T-helper 2 cell treated with Interferon-gamma antibody and Interleukin-4, amounts not matched to agents 5 μg/mL and 100 μg/mL, for 36 hours (primary cell): ENCODE measurements around the gene CLDN1.
"Not testable (repeated sequence)": the region's sequence is repeated elsewhere in the genome, so short reads cannot be mapped to it uniquely, and the experiment has no call there.

ENCODE experiments used
- DNase-seq: peaks from one replicate; pipeline ENCODE4 v3.0.0; 2021; ENCODE audit warnings: low spot score
- H3K27ac Mint-ChIP-seq: one replicate; pipeline ENCODE4 v1.8.0; 2021; ENCODE audit warnings: mild to moderate bottlenecking, mixed read lengths
- H3K27me3 Mint-ChIP-seq: one replicate; pipeline ENCODE4 v1.8.0; 2021; ENCODE audit warnings: low read depth, mixed read lengths
- H3K36me3 Mint-ChIP-seq: one replicate; pipeline ENCODE4 v1.8.0; 2021; ENCODE audit warnings: low read depth, mixed read lengths
- H3K4me1 Mint-ChIP-seq: one replicate; pipeline ENCODE4 v1.8.0; 2021; ENCODE audit warnings: low read depth, mixed read lengths
- H3K4me3 Mint-ChIP-seq: one replicate; pipeline ENCODE4 v1.8.0; 2022; ENCODE audit warnings: mild to moderate bottlenecking, moderate library complexity, mixed read lengths
- H3K9me3 Mint-ChIP-seq: one replicate; pipeline ENCODE4 v1.8.0; 2021; ENCODE audit warnings: mixed read lengths

Gene CLDN1

GRCh38 chr3:190294030-190294429 lies 28.2 kb downstream of the CLDN1 start:
- Mint-ChIP-seq H3K27ac (no peak overlapping the region), H3K9me3 (peaks cover 26% of the 10 kb centered on the region), H3K27me3 (peaks cover 4% of the 10 kb centered on the region), H3K4me1 (no peaks in the 10 kb centered on the region), H3K4me3 (no peak overlapping the region), H3K36me3 (peaks cover 5% of the 10 kb centered on the region)
- DNase-seq: no peak

- peaks cover 28% of the 10 kb centered on the region for H3K9me3 Mint-ChIP-seq
- H3K4me3 Mint-ChIP-seq: no peak overlapping the region
- H3K27ac Mint-ChIP-seq: no peak overlapping the region
- no peaks in the 10 kb centered on the region for H3K4me1 Mint-ChIP-seq
- H3K36me3 Mint-ChIP-seq: peaks cover 5% of the 10 kb centered on the region
- no peak for DNase-seq
- H3K27me3 Mint-ChIP-seq: peaks cover 4% of the 10 kb centered on the region
Observed at GRCh38 chr3:190293621-190294020, 28.6 kb downstream of the CLDN1 start.

- Mint-ChIP-seq H3K4me1 (no peaks in the 10 kb centered on the region), H3K9me3 (peaks cover 34% of the 10 kb centered on the region), H3K36me3 (peaks cover 5% of the 10 kb centered on the region), H3K27me3 (peaks cover 4% of the 10 kb centered on the region), H3K27ac (no peak overlapping the region), H3K4me3 (no peak overlapping the region)
- no peak for DNase-seq
Observed at GRCh38 chr3:190291994-190292584, 30.2 kb downstream of the CLDN1 start.

DNA sequence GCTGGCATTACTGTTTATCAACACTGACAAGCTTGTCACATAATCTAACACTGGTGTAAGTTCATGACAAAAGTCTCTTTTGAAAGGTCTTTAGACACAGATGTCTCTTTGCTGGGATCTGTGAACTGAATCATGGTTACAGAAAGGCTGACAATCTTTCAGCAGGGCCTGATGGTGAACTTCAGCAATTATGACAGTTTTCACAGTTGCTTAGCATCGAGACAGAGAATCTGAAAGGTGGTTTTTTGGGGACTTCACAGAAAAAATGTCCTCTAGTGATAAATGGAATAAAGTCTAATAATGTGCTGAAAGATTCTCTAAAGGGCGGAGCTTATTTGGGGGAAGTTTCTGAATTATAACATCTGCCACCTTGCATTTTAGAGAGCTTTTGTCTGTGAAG lies 32.3 kb downstream of the CLDN1 start:
- Mint-ChIP-seq H3K36me3 (peaks cover 5% of the 10 kb centered on the region), H3K4me3 (no peak overlapping the region), H3K4me1 (no peaks in the 10 kb centered on the region), H3K27me3 (peaks cover 4% of the 10 kb centered on the region), H3K9me3 (peaks cover 45% of the 10 kb centered on the region), H3K27ac (no peak overlapping the region)
- no peak for DNase-seq

GRCh38 chr3:190288836-190289235 lies 33.4 kb downstream of the CLDN1 start:
- H3K4me1 Mint-ChIP-seq: no peaks in the 10 kb centered on the region
- no peak overlapping the region for H3K27ac Mint-ChIP-seq
- no peak for DNase-seq
- H3K36me3 Mint-ChIP-seq: peaks cover 7% of the 10 kb centered on the region
- H3K4me3 Mint-ChIP-seq: no peak overlapping the region
- H3K9me3 Mint-ChIP-seq: peaks cover 53% of the 10 kb centered on the region
- H3K27me3 Mint-ChIP-seq: peaks cover 3% of the 10 kb centered on the region

- no peak for DNase-seq
- no peaks in the 10 kb centered on the region for H3K27me3 Mint-ChIP-seq
- H3K27ac Mint-ChIP-seq: no peak overlapping the region
- peaks cover 2% of the 10 kb centered on the region for H3K36me3 Mint-ChIP-seq
- no peaks in the 10 kb centered on the region for H3K4me1 Mint-ChIP-seq
- H3K4me3 Mint-ChIP-seq: no peak overlapping the region
- peaks cover 42% of the 10 kb centered on the region for H3K9me3 Mint-ChIP-seq
Observed at GRCh38 chr3:190286014-190286413, 36.2 kb downstream of the CLDN1 start.

GRCh38 chr3:190281308-190282051 lies 40.8 kb downstream of the CLDN1 start:
- H3K27ac Mint-ChIP-seq: no peak overlapping the region
- peaks cover 2% of the 10 kb centered on the region for H3K36me3 Mint-ChIP-seq
- H3K4me3 Mint-ChIP-seq: no peak overlapping the region
- peaks cover 24% of the 10 kb centered on the region for H3K9me3 Mint-ChIP-seq
- DNase-seq: no peak
- H3K4me1 Mint-ChIP-seq: no peaks in the 10 kb centered on the region
- H3K27me3 Mint-ChIP-seq: no peaks in the 10 kb centered on the region

DNA sequence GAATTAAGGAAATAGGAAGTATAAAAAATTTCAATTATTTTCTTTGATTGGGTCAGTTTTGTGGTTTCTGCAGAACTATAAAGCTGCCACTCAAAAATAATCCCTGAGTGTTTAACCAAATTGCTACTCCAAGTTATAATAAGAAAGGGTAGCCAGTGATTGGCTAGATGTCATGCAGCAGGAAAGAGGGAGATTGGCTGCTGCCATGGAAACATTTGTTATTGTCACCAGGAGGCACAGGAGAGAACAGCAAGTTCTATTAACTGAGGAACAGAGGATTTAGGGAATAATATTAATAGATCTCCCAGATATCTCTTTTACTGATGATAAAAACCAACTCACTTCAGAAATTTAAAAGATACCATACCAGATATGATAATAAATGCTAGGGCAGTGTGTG lies 42.6 kb downstream of the CLDN1 start:
- H3K9me3 Mint-ChIP-seq: peaks cover 11% of the 10 kb centered on the region
- H3K4me1 Mint-ChIP-seq: no peaks in the 10 kb centered on the region
- H3K27me3 Mint-ChIP-seq: no peaks in the 10 kb centered on the region
- DNase-seq: no peak
- peaks cover 2% of the 10 kb centered on the region for H3K36me3 Mint-ChIP-seq
- no peak overlapping the region for H3K4me3 Mint-ChIP-seq
- H3K27ac Mint-ChIP-seq: no peak overlapping the region

GRCh38 chr3:190272747-190273146 lies 49.5 kb downstream of the CLDN1 start:
- no peaks in the 10 kb centered on the region for H3K36me3 Mint-ChIP-seq
- H3K9me3 Mint-ChIP-seq: no peaks in the 10 kb centered on the region
- H3K4me3 Mint-ChIP-seq: no peak overlapping the region
- no peak for DNase-seq
- no peaks in the 10 kb centered on the region for H3K27me3 Mint-ChIP-seq
- no peak overlapping the region for H3K27ac Mint-ChIP-seq
- H3K4me1 Mint-ChIP-seq: no peaks in the 10 kb centered on the region

DNA sequence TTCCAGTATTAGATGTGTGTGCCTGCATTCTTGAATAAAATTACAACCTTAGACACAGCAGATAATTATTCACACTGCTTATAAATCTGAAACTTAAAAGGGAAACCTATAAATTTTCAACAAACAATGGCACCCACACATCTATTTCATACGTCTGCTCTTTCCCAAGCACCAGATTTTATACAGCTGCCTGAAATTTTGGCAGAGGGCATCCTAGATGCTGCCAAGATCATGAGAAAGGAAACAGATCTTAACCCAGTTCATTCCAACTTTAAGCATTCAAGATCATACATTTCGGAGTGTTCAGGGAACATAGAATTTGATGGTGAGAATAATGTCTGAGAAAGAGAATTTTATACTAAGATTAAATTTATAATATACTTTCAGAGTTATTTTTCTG lies 53.1 kb downstream of the CLDN1 start:
- H3K36me3 Mint-ChIP-seq: no peaks in the 10 kb centered on the region
- H3K9me3 Mint-ChIP-seq: no peaks in the 10 kb centered on the region
- no peak overlapping the region for H3K4me3 Mint-ChIP-seq
- DNase-seq: no peak
- no peak overlapping the region for H3K27ac Mint-ChIP-seq
- H3K27me3 Mint-ChIP-seq: peaks cover 3% of the 10 kb centered on the region
- no peaks in the 10 kb centered on the region for H3K4me1 Mint-ChIP-seq

DNA sequence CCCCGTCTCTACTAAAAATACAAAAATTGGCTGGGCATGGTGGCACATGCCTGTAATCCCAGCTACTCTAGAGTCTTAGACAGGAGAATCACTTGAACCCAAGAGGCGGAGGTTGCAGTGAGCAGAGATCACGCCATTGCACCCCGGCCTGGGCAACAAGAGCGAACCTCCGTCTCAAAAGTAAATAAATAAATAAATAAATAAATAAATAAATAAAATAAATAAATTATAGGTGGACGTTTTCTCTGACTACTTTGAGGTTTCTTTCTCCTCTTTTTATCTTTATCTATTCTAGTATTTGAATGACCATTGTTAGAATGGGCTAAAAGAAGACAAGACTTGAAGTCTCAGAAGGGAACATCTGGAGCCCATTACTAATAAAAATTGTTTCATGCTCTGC lies 54.8 kb downstream of the CLDN1 start:
- H3K27me3 Mint-ChIP-seq, H3K4me3 Mint-ChIP-seq, H3K9me3 Mint-ChIP-seq, H3K36me3 Mint-ChIP-seq, DNase-seq, H3K27ac Mint-ChIP-seq, H3K4me1 Mint-ChIP-seq: not testable (repeated sequence)

- Mint-ChIP-seq H3K36me3 (no peaks in the 10 kb centered on the region), H3K4me3 (no peak overlapping the region), H3K27me3 (peaks cover 3% of the 10 kb centered on the region), H3K27ac (no peak overlapping the region), H3K9me3 (no peaks in the 10 kb centered on the region), H3K4me1 (no peaks in the 10 kb centered on the region)
- DNase-seq: no peak
Observed at GRCh38 chr3:190266913-190267290, 55.3 kb downstream of the CLDN1 start.

DNA sequence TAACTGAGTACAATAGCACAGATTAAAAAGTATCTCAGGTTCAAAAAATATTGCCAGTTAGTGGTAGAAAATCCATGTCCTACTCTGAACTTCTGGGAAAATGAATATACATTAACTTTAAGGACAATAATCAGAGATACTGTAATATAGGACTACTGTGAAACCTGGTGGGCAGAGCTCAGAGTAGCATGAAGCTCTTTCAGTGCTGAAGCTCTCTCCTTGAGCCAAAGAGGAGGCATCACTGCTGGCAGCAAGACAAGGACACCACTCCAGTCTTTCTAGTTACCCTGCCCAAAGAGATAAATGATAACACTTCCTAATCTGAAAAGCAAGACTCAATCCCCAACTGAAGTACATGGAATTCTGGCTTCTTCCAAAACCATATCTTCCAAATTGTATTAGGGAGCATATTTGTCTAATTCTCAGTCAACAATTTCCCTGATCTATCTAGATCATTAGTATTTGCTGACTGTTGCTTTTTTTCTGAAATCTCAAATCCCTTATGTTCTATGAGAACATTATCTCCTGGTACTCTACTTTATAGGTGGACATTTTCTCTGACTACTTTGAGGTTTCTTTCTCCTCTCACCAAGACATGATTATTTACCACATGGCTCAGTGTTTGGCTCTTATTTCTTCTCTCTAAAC lies 55.9 kb downstream of the CLDN1 start:
- Mint-ChIP-seq H3K27me3 (peaks cover 5% of the 10 kb centered on the region), H3K9me3 (no peaks in the 10 kb centered on the region), H3K36me3 (no peaks in the 10 kb centered on the region), H3K4me3 (no peak overlapping the region), H3K4me1 (no peaks in the 10 kb centered on the region), H3K27ac (no peak overlapping the region)
- no peak for DNase-seq

DNA sequence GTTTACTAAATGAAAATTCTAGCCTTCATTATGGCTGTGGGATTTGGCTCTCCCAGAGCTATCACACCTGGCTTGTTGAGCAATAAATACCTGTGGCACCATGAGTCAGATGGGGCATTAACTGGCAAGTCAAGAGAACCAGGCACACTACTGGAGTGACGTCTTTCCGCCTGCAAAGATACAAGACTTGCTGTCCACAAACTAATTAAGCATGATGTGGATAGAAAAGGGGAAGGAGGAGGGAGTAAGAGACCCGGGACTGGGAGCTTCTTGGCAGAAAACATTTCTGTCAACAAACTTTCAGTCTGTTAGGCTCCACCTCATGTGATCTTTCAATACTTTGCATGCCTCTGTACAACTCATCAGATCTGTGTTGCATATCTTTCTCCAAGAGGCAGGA lies 56.5 kb downstream of the CLDN1 start:
- Mint-ChIP-seq H3K27me3 (peaks cover 5% of the 10 kb centered on the region), H3K27ac (no peak overlapping the region), H3K4me1 (no peaks in the 10 kb centered on the region), H3K4me3 (no peak overlapping the region), H3K36me3 (no peaks in the 10 kb centered on the region), H3K9me3 (no peaks in the 10 kb centered on the region)
- DNase-seq: no peak
